B cell (primary cell): ENCODE data around the gene TRIM52. TPM values are rescaled to one million over a fixed set of nuclear protein-coding genes. Genes with fewer than 3 reads are reported as not detected.
A peak's percentile ranks its signal among the peaks of the same experiment; 100 is the strongest.

Experiments
- ATAC-seq: fragments of 200-7000 bp; cut with Tn5 transposase; one replicate; pipeline ENCODE4 v1.10.0; 2021; ENCODE audit warnings: low read depth, mild to moderate bottlenecking, moderate number of reproducible peaks, moderate library complexity
- CTCF ChIA-PET: fragments of 350-600 bp; sonication (Branson Sonifier 250); formaldehyde crosslinking; loops from one replicate; lab custom pipeline; 2021; ENCODE audit warnings: antibody characterized with exemption, inconsistent platforms; lab: Charles Lee
- POLR2A ChIA-PET: fragments of 350-600 bp; sonication (Branson Sonifier 250); formaldehyde crosslinking; loops from one replicate; lab custom pipeline; 2021; ENCODE audit warnings: antibody characterized with exemption; lab: Charles Lee
- DNase-seq: peaks from one replicate; pipeline ENCODE4 v3.0.0; 2013
- H2AFZ ChIP-seq: 2 replicates; pipeline ENCODE4 v1.6.1; 2012; ENCODE audit warnings: mild to moderate bottlenecking, low read depth, low read length; ENCODE audit not compliant: insufficient read depth, poor library complexity, severe bottlenecking
- H3K27ac ChIP-seq, 2 donors: 1 replicate in 1 of 2; 2 replicates in 1 of 2; pipeline ENCODE4 v1.5.1; 2012 to 2013; ENCODE audit warnings: low read length in 2 of 2, mild to moderate bottlenecking in 2 of 2, moderate library complexity in 1 of 2
- H3K27me3 ChIP-seq, 4 experiments: fragments of 200-600 bp in 1 of 4; sonication (generic) in 1 of 4; replicated peaks in 1 of 4; 1 replicate in 2 of 4; 2 replicates in 2 of 4; pipeline versions ENCODE4 v1.6.1 to v1.7.0; 2013 to 2016; ENCODE audit warnings: low read length in 3 of 4, mild to moderate bottlenecking in 2 of 4, mixed read lengths in 1 of 4, moderate library complexity in 1 of 4; ENCODE audit not compliant: insufficient read depth in 4 of 4, control insufficient read depth in 3 of 4; ENCODE audit errors: control extremely low read depth in 1 of 4
- H3K36me3 ChIP-seq, 2 experiments: replicated peaks in 1 of 2; 1 replicate in 1 of 2; 2 replicates in 1 of 2; pipeline versions ENCODE4 v1.6.1 to v1.7.1; 2013; ENCODE audit warnings: low read length in 1 of 2; ENCODE audit not compliant: insufficient read depth in 2 of 2, control insufficient read depth in 1 of 2; ENCODE audit errors: control extremely low read depth in 1 of 2, extremely low read depth in 1 of 2
- H3K4me1 ChIP-seq, 2 donors: fragments of 200-600 bp in 1 of 2; sonication (generic) in 1 of 2; 1 replicate in 1 of 2; 2 replicates in 1 of 2; pipeline versions ENCODE4 v1.5.1 to v1.6.1; 2013 to 2017; ENCODE audit warnings: low read length in 2 of 2; ENCODE audit not compliant: control insufficient read depth in 2 of 2, insufficient read depth in 2 of 2
- H3K4me2 ChIP-seq: replicated peaks from 2 replicates; pipeline ENCODE3; 2012; ENCODE audit warnings: mild to moderate bottlenecking, low read depth, low read length; ENCODE audit not compliant: poor library complexity, severe bottlenecking
- H3K4me3 ChIP-seq, 5 experiments: fragments of 200-600 bp in 1 of 5; sonication (generic) in 1 of 5; 1 replicate in 3 of 5; 2 replicates in 2 of 5; pipeline versions ENCODE4 v1.5.1 to v1.7.0; 2011 to 2016; ENCODE audit warnings: low read length in 4 of 5, mild to moderate bottlenecking in 4 of 5, low read depth in 2 of 5, control low read depth in 1 of 5, moderate library complexity in 1 of 5; ENCODE audit not compliant: insufficient read depth in 1 of 5; ENCODE audit errors: control extremely low read depth in 1 of 5, extremely low read depth in 1 of 5
- H3K79me2 ChIP-seq: fragments of 200-600 bp; sonication (generic); one replicate; pipeline ENCODE4 v1.6.0; 2016; ENCODE audit warnings: low read length; ENCODE audit not compliant: control insufficient read depth, insufficient read depth
- H3K9ac ChIP-seq: fragments of 200-600 bp; sonication (generic); 2 replicates; pipeline ENCODE4 v1.6.1; 2017; ENCODE audit warnings: mild to moderate bottlenecking, low read length, moderate library complexity
- H3K9me3 ChIP-seq, 3 donors: one replicate each; pipeline versions ENCODE4 v1.6.1 to v1.7.1; 2013; ENCODE audit warnings: low read length in 2 of 3; ENCODE audit not compliant: control insufficient read depth in 2 of 3, insufficient read depth in 1 of 3; ENCODE audit errors: control extremely low read depth in 1 of 3
- H4K20me1 ChIP-seq: 2 replicates; pipeline ENCODE4 v1.6.0; 2012; ENCODE audit warnings: mild to moderate bottlenecking, low read length; ENCODE audit not compliant: insufficient read depth, control insufficient read depth, poor library complexity, severe bottlenecking
- H3K27ac Mint-ChIP-seq: one replicate; pipeline ENCODE4 v1.8.0; 2021; ENCODE audit warnings: mixed read lengths
- H3K27me3 Mint-ChIP-seq: one replicate; pipeline ENCODE4 v1.8.0; 2021; ENCODE audit warnings: mixed read lengths
- H3K4me1 Mint-ChIP-seq: one replicate; pipeline ENCODE4 v1.8.0; 2021; ENCODE audit warnings: mixed read lengths
- H3K4me3 Mint-ChIP-seq: one replicate; pipeline ENCODE4 v1.8.0; 2021; ENCODE audit warnings: mixed read lengths
- H3K9me3 Mint-ChIP-seq: one replicate; pipeline ENCODE4 v1.8.0; 2022; ENCODE audit warnings: mixed read lengths; ENCODE audit not compliant: insufficient read depth
- CTCF ChIP-seq: fragments of 200-600 bp; IDR thresholded peaks from one replicate; pipeline ENCODE4 v1.8.0; 2022; ENCODE audit warnings: antibody characterized with exemption, mild to moderate bottlenecking
- EZH2 ChIP-seq: IDR thresholded peaks from 2 replicates; pipeline ENCODE4 v1.6.1; 2012; ENCODE audit warnings: borderline replicate concordance, low read depth, mild to moderate bottlenecking, moderate library complexity, low read length; ENCODE audit not compliant: insufficient read depth, poor library complexity, severe bottlenecking
- WGBS: methylation state at CpG from one replicate; pipeline ENCODE4 v1.1.5; 2013; ENCODE audit warnings: missing lambda C conversion rate; ENCODE audit not compliant: insufficient coverage; 5-methylcytosine and 5-hydroxymethylcytosine counted together
- intact Hi-C: fragments of 100-400 bp; cut with micrococcal nuclease; formaldehyde crosslinking; loops from one replicate; pipeline ENCODE4 v1.10.0; 2022
- polyA plus RNA-seq: library from polyadenylated mRNA; depleted of rRNA; stranded (reverse); fragments of >200 nt; gene quantifications from 2 replicates; pipeline ENCODE4 v1.2.3, GENCODE V29; 2012
- total RNA-seq, 2 donors: library from RNA; stranded (reverse); fragments of 120-200 nt in 1 of 2; gene quantifications; 1 replicate in 1 of 2; 2 replicates in 1 of 2; pipeline versions ENCODE4 v1.2.3 to v1.2.4, GENCODE V29; 2013 to 2022

Gene TRIM52
- total and polyA plus RNA-seq, 2 donors (not counting 1 experiment from before 2014, with no cell fraction given), result 29.9 to 61.3 TPM

GRCh38 chr5:181248277-181248676 is 12.7 kb downstream of the TRIM52 start:
- H3K27ac ChIP-seq, result peak overlapping the region in 1 of 2 donors; percentile 91
- Mint-ChIP-seq H3K27me3 (no peaks in the 10 kb centered on the region), H3K4me1 (peaks cover 60% of the 10 kb centered on the region), H3K9me3 (no peaks in the 10 kb centered on the region), H3K27ac (peak overlapping the region; percentile 76), H3K4me3 (peak overlapping the region; percentile 90)
- DNase-seq (peak; percentile 28), ATAC-seq (no peak)
- peaks cover 4% of the 10 kb centered on the region for H4K20me1 ChIP-seq
- ChIA-PET CTCF (interaction anchor here (1.2 to 1.6 kb wide), 2 partner anchors 8 to 56 kb away, joined by 4 to 6 read pairs; no protein-coding TSS in a partner anchor), POLR2A (interaction anchor here (0.8 to 7.8 kb wide), 2 partner anchors 13 to 427 kb away, joined by 5 to 63 read pairs; partner anchors contain the start of gene TRIM52)
- H2AFZ ChIP-seq, result no peak overlapping the region
- H3K4me2 ChIP-seq, result peak overlapping the region; percentile 83
- H3K9me3 ChIP-seq, result no peaks in the 10 kb centered on the region
- WGBS, result 84% methylated on average over 3 of the region's 4 CpGs
- no peaks in the 10 kb centered on the region for H3K27me3 ChIP-seq
- TF ChIP-seq EZH2 (no peak), CTCF (no peak)
- H3K4me1 ChIP-seq, result peaks cover 29 to 47% of the 10 kb centered on the region in 2 donors
- peaks cover 62% of the 10 kb centered on the region for H3K79me2 ChIP-seq
- no peak overlapping the region for H3K4me3 ChIP-seq
- peak overlapping the region; percentile 29 for H3K9ac ChIP-seq
- intact Hi-C loops, result no loop called here
- peaks cover under 1 to 16% of the 10 kb centered on the region in 2 experiments for H3K36me3 ChIP-seq
